Parathyroid adenoma (tissue), 2 donors: Measurements from ENCODE around the gene DCDC1.

Experiments used
- H2AFZ ChIP-seq: fragments of 300-600 bp; sonication (generic); one replicate; pipeline ENCODE4 v1.7.0; 2017; ENCODE audit warnings: antibody characterized with exemption, mild to moderate bottlenecking
- H3K27ac ChIP-seq: fragments of 300-600 bp; sonication (generic); one replicate; pipeline ENCODE4 v1.7.0; 2017
- H3K27me3 ChIP-seq: fragments of 300-600 bp; sonication (generic); one replicate; pipeline ENCODE4 v1.7.0; 2017; ENCODE audit warnings: low read length; ENCODE audit not compliant: control insufficient read depth, insufficient read depth
- H3K36me3 ChIP-seq: fragments of 300-600 bp; sonication (generic); one replicate; pipeline ENCODE4 v1.7.0; 2017; ENCODE audit warnings: low read length; ENCODE audit not compliant: control insufficient read depth, insufficient read depth
- H3K4me1 ChIP-seq: fragments of 300-600 bp; sonication (generic); one replicate; pipeline ENCODE4 v1.7.0; 2017; ENCODE audit warnings: control low read depth
- H3K4me2 ChIP-seq: fragments of 300-600 bp; sonication (generic); one replicate; pipeline ENCODE4 v1.7.0; 2017; ENCODE audit warnings: low read length
- H3K4me3 ChIP-seq: fragments of 300-600 bp; sonication (generic); one replicate; pipeline ENCODE4 v1.7.0; 2017; ENCODE audit warnings: low read depth, low read length
- H3K79me2 ChIP-seq: fragments of 300-600 bp; sonication (generic); one replicate; pipeline ENCODE4 v1.7.0; 2017; ENCODE audit warnings: control low read depth
- H3K9ac ChIP-seq: fragments of 300-600 bp; sonication (generic); one replicate; pipeline ENCODE4 v1.7.0; 2017; ENCODE audit warnings: mild to moderate bottlenecking
- H3K9me3 ChIP-seq: fragments of 300-600 bp; sonication (generic); one replicate; pipeline ENCODE4 v1.7.0; 2017; ENCODE audit warnings: low read length; ENCODE audit not compliant: control insufficient read depth
- CTCF ChIP-seq: fragments of 300-600 bp; sonication (generic); IDR thresholded peaks from one replicate; pipeline ENCODE4 v1.7.0; 2017; ENCODE audit warnings: antibody characterized with exemption, mild to moderate bottlenecking
- donor health status: primary hyperparathyroidism.

The DCDC1 gene

GRCh38 chr11:31337806-31338205 is 31.7 kb downstream of the DCDC1 start:
- TF ChIP-seq CTCF, result no peak
- H3K4me2 ChIP-seq, result no peak overlapping the region
- H3K27me3 ChIP-seq, result no peaks in the 10 kb centered on the region
- no peak overlapping the region for H3K4me3 ChIP-seq
- no peaks in the 10 kb centered on the region for H3K36me3 ChIP-seq
- H2AFZ ChIP-seq, result no peak overlapping the region
- no peak overlapping the region for H3K27ac ChIP-seq
- H3K9me3 ChIP-seq, result no peaks in the 10 kb centered on the region
- H3K79me2 ChIP-seq, result no peaks in the 10 kb centered on the region
- H3K4me1 ChIP-seq, result no peaks in the 10 kb centered on the region
- H3K9ac ChIP-seq, result no peak overlapping the region

DNA sequence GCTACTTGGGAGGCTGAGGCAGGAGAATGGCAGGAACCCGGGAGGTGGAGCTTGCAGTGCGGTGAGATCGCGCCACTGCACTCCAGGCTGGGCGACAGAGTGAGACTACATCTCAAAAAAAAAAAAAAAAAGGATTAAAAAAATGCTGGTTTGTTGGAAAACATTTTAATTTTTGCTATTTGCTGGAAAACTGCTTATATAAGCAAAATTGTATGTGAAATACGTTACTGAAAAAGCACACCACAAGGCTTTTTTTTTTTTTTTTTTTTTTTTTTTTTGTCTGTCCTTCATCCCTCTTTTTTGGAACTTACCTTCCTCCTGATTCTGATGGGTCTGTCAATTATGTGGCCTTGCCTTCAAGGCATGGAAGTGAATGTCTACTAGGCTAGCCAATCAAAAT is 40.8 kb downstream of the DCDC1 start:
- Histone ChIP-seq H3K9ac (no peak overlapping the region), H3K4me3 (no peak overlapping the region), H3K27ac (no peak overlapping the region), H3K4me1 (no peaks in the 10 kb centered on the region), H3K36me3 (no peaks in the 10 kb centered on the region), H3K27me3 (no peaks in the 10 kb centered on the region), H2AFZ (no peak overlapping the region), H3K4me2 (no peak overlapping the region), H3K9me3 (no peaks in the 10 kb centered on the region), H3K79me2 (no peaks in the 10 kb centered on the region)
- TF ChIP-seq CTCF, result no peak

- Histone ChIP-seq H3K27me3 (no peaks in the 10 kb centered on the region), H3K36me3 (no peaks in the 10 kb centered on the region), H3K9me3 (no peaks in the 10 kb centered on the region), H3K4me3 (no peak overlapping the region), H3K4me2 (no peak overlapping the region), H3K79me2 (no peaks in the 10 kb centered on the region), H3K4me1 (no peaks in the 10 kb centered on the region), H2AFZ (no peak overlapping the region), H3K9ac (no peak overlapping the region), H3K27ac (no peak overlapping the region)
- no peak for TF ChIP-seq CTCF
These were observed 42.1 kb downstream of the DCDC1 start for GRCh38 chr11:31327417-31327816.

GRCh38 chr11:31326470-31327148 is 42.9 kb downstream of the DCDC1 start:
- Histone ChIP-seq H3K4me2 (no peak overlapping the region), H3K36me3 (no peaks in the 10 kb centered on the region), H3K27me3 (no peaks in the 10 kb centered on the region), H3K4me1 (no peaks in the 10 kb centered on the region), H3K9me3 (no peaks in the 10 kb centered on the region), H3K27ac (no peak overlapping the region), H3K4me3 (no peak overlapping the region), H3K9ac (no peak overlapping the region), H3K79me2 (no peaks in the 10 kb centered on the region), H2AFZ (no peak overlapping the region)
- no peak for TF ChIP-seq CTCF

- Histone ChIP-seq H3K9me3 (no peaks in the 10 kb centered on the region), H2AFZ (no peak overlapping the region), H3K4me3 (no peak overlapping the region), H3K27ac (no peak overlapping the region), H3K4me1 (no peaks in the 10 kb centered on the region), H3K9ac (no peak overlapping the region), H3K79me2 (no peaks in the 10 kb centered on the region), H3K4me2 (no peak overlapping the region), H3K36me3 (no peaks in the 10 kb centered on the region), H3K27me3 (no peaks in the 10 kb centered on the region)
- TF ChIP-seq CTCF, result no peak
These were observed 44.4 kb downstream of the DCDC1 start for GRCh38 chr11:31325160-31325559.
